GM10847 (cell line): ENCODE measurements around the gene SGTA.

ENCODE experiments used
- POLR2A ChIP-seq: IDR thresholded peaks from 2 replicates; pipeline ENCODE4 v1.6.1; 2011; ENCODE audit not compliant: insufficient read length; ENCODE audit errors: extremely low read depth

The SGTA gene

GRCh38 chr19:2732883-2733282 is 50.2 kb downstream of the SGTA start:
- no peak for TF ChIP-seq POLR2A

- TF ChIP-seq POLR2A, result no peak
These were observed 50.8 kb downstream of the SGTA start for GRCh38 chr19:2732157-2732725.

DNA sequence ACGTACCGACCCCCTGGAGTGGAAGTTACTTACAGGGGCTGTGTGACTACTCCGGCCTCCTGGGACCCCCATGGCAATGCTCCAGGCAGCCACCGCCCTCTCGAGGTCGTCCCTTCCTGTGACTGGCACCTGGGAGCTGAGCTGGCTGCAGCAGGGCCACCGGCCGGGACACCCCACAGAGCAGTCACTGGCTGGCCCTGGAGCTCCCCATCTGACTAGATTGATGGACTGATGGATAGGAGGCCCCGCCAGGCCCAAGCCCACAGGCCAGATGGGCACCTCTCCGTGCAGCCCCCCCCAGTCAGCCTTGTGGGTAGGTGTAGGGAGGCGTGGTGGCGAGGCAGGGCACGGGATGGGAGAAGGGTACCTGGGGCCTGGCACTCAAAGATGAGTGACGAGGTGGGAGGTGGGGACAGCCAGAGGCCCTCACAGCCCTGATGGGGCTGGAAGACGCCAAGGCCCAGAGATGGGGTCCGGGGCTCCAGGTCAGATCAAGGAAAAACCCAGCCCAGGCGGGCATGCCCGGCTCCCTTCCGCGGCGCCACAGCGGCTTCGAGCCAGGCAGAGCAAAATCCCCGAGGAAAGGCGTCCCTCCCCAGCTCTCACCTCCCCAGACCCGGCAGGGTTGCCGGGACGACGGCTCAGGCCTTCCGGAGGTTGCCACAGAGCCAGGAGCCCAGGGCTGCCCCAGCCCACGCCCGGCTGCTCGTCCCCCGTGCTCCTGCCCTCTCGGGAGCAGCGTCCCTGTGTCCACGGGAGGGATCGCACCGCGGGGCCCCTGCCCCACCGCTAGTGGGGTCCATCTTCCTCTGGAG is 51.7 kb downstream of the SGTA start:
- no peak for TF ChIP-seq POLR2A

GRCh38 chr19:2729943-2730818 is 52.9 kb downstream of the SGTA start:
- no peak for TF ChIP-seq POLR2A

GRCh38 chr19:2728783-2729387 is 54.2 kb downstream of the SGTA start:
- no peak for TF ChIP-seq POLR2A

DNA sequence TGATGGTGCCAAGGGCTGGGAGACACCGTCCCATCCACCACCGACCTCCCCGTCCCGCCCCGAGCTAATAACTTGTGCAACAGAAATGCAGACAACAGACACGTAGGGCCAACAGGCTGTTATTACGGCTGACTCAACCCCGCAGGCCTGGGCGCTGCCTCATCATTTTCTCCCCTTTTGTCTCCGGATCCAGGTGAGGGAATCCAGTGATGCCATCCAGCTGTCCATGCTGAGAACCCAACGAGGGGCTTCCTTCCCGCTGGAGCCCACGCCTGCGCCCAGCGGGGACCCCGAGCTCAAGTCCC is 55.5 kb downstream of the SGTA start:
- TF ChIP-seq POLR2A, result no peak

GRCh38 chr19:2726904-2727639 is 56.0 kb downstream of the SGTA start:
- no peak for TF ChIP-seq POLR2A

DNA sequence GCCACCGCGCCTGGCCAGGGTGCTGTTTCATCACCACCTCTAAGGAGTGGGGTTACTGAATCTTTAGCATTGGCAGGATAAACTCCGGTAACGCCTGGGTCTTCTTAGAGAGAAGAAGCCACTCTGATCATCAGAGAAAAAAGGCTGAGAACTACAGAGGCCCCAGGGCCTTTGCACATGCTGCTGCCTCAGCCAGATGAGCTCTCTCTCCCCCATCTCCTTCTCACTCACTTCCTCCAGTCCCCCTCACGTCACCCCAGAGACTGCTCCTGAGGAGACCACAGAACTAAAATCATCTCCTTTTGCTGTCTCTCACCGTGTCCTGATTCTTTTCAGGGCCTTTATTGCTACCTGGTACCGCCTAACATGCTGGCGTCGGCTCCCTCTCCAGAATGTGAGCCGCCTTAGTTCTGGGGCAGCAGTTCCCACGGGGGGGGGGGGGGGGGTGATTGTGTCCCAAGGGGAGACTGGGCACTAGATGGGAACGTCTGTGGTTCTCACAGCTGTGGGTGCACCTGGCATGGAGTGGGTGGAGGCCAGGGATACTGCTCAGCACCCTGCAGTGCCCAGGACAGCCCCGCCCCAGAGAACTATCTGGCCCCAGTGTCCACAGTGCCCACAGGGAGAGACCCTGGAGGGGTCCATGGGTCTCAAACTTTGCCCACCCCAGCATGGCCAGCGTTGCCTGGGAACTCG is 56.8 kb downstream of the SGTA start:
- TF ChIP-seq POLR2A, result no peak

DNA sequence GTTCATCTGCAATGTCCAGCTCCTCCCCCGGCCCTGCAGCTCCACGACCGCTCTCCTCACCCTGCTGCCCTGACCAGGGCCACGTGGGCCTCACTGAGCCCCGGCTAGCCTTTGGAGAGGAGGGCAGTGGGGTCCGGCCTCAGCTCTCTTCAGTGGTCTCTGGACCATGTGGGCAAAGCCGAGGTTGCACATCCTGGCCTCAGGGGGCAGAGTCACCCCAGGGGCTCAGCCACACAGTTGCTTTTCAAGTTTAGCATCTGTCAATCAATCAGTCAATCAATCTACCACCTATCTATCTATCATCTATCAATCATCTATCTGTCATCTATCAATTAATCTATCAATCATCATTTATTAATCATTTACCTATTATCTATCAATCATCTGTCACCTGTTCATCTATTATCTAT is 58.9 kb downstream of the SGTA start:
- no peak for TF ChIP-seq POLR2A

GRCh38 chr19:2723747-2724146 is 59.3 kb downstream of the SGTA start:
- no peak for TF ChIP-seq POLR2A

DNA sequence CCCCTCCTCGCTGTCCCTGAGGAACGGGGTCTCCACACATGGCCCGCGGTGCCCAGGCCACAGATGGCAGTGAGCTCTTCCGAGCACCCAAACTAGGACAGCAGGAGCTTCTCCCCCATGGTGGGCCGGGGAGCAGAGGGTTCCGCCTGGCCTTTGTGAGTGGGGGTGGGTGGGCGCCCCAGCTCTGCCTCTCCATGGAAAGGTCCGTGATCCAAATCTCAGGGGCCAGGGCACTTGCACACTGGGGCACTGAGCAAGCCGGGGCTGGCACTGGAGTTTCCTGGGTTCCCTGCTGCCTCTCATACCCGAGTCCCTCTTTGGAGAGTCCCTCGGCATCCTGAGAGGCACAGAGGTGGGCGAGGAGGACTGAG is 59.7 kb downstream of the SGTA start:
- TF ChIP-seq POLR2A, result no peak

- TF ChIP-seq POLR2A, result no peak
These were observed 60.3 kb downstream of the SGTA start for GRCh38 chr19:2722541-2723344.
